ENCODE measurements around the gene UBE2R2. TPM values are rescaled to one million over a fixed set of nuclear protein-coding genes. Genes with fewer than 3 reads are reported as not detected.
"Not testable (repeated sequence)": the region's sequence is repeated elsewhere in the genome, so short reads cannot be mapped to it uniquely, and the experiment has no call there.

The UBE2R2 gene
- polyA plus RNA-seq, 1 experiment: 18.3 TPM

DNA sequence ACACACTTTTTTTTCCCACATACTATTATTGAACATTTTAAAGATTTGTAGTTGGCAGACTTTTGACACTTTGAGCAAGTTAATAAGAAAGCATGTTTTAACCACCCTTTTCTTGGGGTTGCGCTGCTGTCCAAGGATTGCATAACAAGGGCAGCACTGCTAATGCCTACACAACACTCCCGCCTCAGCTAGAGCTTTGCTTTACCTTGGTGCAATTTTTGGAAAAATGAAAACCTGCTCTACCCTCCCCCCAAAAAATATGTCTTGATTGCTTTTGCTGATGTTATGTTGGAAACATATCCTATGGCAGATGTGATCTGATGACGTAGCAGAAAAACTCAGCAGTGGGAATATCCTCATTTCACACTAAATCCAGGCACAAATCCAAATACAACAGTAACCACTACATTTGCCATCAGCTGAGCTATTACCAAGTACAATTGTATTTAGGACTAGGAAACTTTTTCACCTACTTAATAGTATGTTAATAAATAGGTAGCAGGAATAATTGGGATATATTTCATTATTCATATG lies 51.5 kb downstream of the UBE2R2 start:
- no peak overlapping the region for H3K4me3 ChIP-seq (ENCODE audit: low read depth, low read length)

DNA sequence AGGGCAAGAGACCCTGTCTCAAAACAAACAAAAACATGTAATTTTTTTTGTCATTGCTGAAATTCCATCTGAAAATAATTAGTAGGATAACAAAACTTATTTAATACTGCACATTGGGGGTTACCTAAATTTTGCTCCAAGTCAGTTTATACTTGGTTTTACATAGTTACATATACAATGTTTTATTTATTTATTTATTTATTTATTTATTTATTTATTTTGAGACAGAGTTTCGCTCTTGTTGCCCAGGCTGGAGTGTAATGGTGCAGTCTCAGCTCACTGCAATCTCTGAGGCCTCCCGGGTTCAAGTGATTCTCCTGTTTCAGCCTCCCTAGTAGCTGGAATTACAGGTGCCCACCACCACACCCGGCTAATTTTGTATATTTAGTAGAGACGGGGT lies 52.3 kb downstream of the UBE2R2 start:
- CTCF ChIA-PET: interaction anchor here (0.7 to 2.2 kb wide), 3 partner anchors 10 to 57 kb away, joined by 3 to 5 read pairs (median 3); no protein-coding TSS in a partner anchor
- H3K4me3 ChIP-seq (ENCODE audit: low read depth, low read length); H3K36me3 ChIP-seq (ENCODE audit: control insufficient read depth, insufficient read depth, low read length); POLR2A ChIA-PET; DNase-seq (ENCODE audit: low read depth); H3K27me3 ChIP-seq (ENCODE audit: control insufficient read depth, insufficient read depth, low read length): not testable (repeated sequence)

More for the DNA sequence above, 51.5 kb downstream of the UBE2R2 start:
- ChIA-PET POLR2A (no interaction called here), CTCF (interaction anchor here (0.5 to 2.2 kb wide), 8 partner anchors 10 to 157 kb away, joined by 3 to 5 read pairs (median 4); no protein-coding TSS in a partner anchor)
- no peaks in the 10 kb centered on the region for H3K36me3 ChIP-seq (ENCODE audit: control insufficient read depth, insufficient read depth, low read length)
- TF ChIP-seq, protein P1, sequence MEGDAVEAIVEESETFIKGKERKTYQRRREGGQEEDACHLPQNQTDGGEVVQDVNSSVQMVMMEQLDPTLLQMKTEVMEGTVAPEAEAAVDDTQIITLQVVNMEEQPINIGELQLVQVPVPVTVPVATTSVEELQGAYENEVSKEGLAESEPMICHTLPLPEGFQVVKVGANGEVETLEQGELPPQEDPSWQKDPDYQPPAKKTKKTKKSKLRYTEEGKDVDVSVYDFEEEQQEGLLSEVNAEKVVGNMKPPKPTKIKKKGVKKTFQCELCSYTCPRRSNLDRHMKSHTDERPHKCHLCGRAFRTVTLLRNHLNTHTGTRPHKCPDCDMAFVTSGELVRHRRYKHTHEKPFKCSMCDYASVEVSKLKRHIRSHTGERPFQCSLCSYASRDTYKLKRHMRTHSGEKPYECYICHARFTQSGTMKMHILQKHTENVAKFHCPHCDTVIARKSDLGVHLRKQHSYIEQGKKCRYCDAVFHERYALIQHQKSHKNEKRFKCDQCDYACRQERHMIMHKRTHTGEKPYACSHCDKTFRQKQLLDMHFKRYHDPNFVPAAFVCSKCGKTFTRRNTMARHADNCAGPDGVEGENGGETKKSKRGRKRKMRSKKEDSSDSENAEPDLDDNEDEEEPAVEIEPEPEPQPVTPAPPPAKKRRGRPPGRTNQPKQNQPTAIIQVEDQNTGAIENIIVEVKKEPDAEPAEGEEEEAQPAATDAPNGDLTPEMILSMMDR (IDR thresholded peaks at IDR 0.05; ENCODE audit: insufficient read depth, low read depth, low read length): no peak
- H3K27me3 ChIP-seq (ENCODE audit: control insufficient read depth, insufficient read depth, low read length): no peaks in the 10 kb centered on the region
- DNase-seq (ENCODE audit: low read depth): no peak

DNA sequence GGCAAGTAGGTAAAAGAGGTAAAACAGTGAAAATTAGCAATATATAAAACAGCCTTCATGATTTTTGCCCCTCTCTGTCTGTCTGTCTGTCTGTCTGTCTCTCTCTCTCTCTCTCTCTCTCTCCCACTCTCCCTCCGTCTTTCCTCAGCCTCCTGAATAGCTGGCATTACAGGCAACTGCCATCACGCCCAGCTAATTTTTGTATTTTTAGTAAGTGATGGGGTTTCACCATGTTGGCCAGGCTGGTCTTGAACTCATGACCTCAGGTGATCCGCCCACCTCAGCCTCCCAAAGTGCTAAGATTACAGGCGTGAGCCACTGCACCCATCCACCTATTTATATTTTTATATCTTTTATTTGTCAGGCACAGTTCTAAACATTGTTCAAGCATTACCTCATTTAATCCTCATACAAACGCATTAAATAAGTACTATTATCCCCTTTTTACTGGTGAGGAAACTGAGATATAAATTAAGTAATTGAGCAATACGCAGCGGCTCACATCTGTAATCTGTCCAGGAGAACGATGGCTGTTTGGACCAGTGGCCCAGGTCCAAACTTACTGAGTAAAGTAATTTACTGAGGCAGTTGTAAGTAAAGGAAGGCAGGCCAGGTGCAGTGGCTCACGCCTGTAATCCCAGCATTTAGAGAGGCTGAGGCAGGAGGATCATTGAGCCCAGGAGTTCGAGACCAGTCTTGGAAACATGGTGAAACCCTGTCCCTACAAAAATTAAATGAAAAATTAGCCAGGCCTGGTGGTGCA lies 60.9 kb downstream of the UBE2R2 start:
- no peak for DNase-seq (ENCODE audit: low read depth)
- POLR2A ChIA-PET: no interaction called here
- TF ChIP-seq, protein P1 (IDR thresholded peaks at IDR 0.05; ENCODE audit: insufficient read depth, low read depth, low read length): no peak
- H3K4me3 ChIP-seq (ENCODE audit: low read depth, low read length): no peak overlapping the region
- H3K36me3 ChIP-seq (ENCODE audit: control insufficient read depth, insufficient read depth, low read length): no peaks in the 10 kb centered on the region
- CTCF ChIA-PET: no interaction called here
- no peaks in the 10 kb centered on the region for H3K27me3 ChIP-seq (ENCODE audit: control insufficient read depth, insufficient read depth, low read length)

DNA sequence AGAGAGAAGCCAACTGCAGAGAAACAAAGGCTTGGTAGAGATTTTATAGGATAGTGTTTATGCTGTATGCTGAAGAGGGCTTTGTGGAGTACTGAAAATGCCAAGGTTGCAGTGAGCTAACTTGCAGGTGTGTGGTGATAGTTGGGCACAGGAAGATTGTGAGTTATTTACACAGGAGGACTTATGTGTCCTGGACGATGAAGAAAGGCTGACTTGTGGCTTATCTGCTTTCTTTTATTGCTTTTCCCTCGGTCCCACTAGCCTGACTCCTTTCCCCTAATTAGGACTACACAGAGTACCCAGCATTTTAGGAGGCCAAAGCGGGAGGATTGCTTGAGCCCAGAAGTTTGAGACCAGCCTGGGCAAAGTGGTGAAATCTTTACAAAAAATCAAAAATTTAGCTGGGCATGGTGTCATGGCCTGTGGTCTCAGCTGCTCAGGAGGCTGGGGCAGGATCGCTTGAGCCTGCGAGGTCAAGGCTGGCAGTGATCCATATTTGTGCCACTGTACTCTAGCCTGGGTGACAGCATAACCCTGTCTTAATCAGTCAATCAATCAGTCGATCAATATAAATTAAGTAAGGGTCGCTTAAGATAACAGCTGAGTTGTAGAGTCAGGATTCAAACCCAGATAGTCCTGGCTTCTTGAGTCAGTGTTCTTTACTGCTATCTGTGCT lies 61.9 kb downstream of the UBE2R2 start:
- POLR2A ChIA-PET: no interaction called here
- H3K4me3 ChIP-seq (ENCODE audit: low read depth, low read length): no peak overlapping the region
- CTCF ChIA-PET: interaction anchor here (1.3 kb wide), 1 partner anchor 10 kb away, joined by 3 read pairs; no protein-coding TSS in a partner anchor
- H3K36me3 ChIP-seq (ENCODE audit: control insufficient read depth, insufficient read depth, low read length): no peaks in the 10 kb centered on the region
- TF ChIP-seq, protein P1 (IDR thresholded peaks at IDR 0.05; ENCODE audit: insufficient read depth, low read depth, low read length): no peak
- H3K27me3 ChIP-seq (ENCODE audit: control insufficient read depth, insufficient read depth, low read length): no peaks in the 10 kb centered on the region
- DNase-seq (ENCODE audit: low read depth): no peak

DNA sequence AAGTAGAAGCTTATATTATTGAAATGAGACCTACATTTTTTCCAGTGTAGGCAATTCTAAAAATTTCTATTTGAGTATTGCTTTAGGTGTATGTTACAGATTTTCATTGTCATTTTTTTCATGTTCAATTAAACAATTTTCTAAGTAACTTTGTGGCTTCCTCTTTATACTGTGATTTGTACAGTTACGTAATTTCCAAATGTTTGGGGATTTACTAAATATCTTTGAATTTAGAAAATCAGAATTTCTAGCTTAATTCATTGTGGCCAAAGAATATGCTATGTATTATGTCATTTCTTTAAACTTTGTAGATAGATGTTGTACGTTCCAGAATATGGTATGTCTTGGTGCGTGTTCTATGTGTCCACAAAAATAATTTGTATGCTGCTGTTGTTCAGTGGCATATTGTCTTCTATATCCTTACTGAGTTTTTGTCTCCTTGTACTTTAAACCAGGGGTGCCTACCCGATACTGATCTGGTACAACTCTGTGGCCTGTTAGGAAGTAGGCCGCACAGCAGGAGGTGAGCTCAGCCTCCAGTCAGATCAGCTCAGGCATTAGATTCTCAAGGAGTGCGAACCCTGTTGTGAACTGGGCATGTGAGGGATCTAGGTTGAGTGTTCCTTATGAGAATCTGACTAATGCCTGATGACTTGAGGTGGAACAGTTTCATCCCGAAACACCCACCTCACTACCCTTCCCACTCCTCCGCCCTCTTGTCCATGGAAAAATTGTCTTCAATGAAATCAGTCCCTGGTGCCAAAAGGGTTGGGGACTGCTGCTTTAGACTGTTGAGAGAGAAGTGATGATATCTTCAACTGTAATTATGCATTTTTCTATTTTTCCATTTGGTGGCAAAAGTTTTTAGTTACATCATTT lies 63.5 kb downstream of the UBE2R2 start:
- ChIA-PET CTCF (interaction anchor here (0.6 to 3.1 kb wide), 3 partner anchors 26 to 69 kb away, joined by 3 to 9 read pairs (median 3); no protein-coding TSS in a partner anchor), POLR2A (no interaction called here)
- TF ChIP-seq, protein P1 (IDR thresholded peaks at IDR 0.05; ENCODE audit: insufficient read depth, low read depth, low read length): no peak
- no peak for DNase-seq (ENCODE audit: low read depth)
- Histone ChIP-seq H3K27me3 (ENCODE audit: control insufficient read depth, insufficient read depth, low read length) (no peaks in the 10 kb centered on the region), H3K36me3 (ENCODE audit: control insufficient read depth, insufficient read depth, low read length) (no peaks in the 10 kb centered on the region), H3K4me3 (ENCODE audit: low read depth, low read length) (no peak overlapping the region)
